ENCODE measurements around the gene KCTD12.

KCTD12 gene

DNA sequence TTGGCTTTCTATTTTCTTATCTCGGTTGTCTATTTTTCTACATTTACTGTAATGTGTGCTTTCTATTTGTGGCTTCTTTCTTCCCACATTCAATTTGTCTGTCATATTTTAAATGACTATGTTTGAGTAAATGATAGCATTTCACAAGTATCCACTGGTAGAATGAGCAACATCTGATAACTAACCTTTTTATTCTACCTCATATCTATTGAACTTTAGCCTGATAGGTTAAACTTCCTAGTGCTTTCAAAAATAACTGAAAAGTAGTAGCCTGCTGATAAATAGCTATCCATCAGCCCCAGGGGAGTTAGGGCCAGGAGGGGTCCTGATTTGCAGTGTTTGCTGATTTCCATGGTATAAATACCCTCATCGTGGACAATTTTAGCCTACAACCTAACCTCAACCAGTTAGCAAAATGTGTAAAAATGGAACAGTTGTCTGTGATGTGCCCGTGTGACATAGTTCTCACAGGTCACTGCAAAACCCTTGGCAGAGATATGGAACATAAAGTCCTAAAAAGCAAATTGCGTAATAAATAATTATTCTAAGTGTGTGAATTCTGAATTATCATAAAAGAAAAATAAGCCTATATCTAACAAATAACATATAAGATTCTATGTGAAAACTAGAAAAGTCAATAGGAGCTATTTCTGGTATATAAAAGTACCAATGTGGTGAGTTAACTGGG is 32.1 kb downstream of the KCTD12 start:
- peaks cover 5% of the 10 kb centered on the region for H3K27me3 Mint-ChIP-seq
- no peak overlapping the region for H3K27ac Mint-ChIP-seq
- no peaks in the 10 kb centered on the region for H3K36me3 Mint-ChIP-seq (ENCODE audit: low read depth)
- H3K4me3 Mint-ChIP-seq = no peak overlapping the region
- H3K4me1 Mint-ChIP-seq (ENCODE audit: low read depth) = peaks cover 4% of the 10 kb centered on the region
- H3K9me3 Mint-ChIP-seq = peaks cover 4% of the 10 kb centered on the region

DNA sequence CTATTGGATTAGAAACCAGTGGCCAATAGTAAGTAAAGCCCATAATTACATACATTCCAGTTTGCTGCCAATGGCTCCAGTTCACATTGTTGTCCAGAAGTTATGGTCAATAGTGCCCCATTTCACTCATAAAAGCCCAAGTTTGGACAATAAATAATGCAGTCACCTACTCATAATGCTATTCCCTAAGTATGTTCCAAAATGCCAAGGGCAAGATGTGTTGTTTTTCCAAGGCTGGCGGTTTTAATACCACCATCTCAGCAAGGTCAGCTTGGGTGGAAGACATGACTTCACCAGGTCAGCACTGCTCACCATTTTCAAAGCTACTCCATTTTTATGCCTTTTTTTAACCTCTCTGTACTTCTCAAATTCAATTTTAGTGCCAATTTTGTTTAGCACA is 32.7 kb downstream of the KCTD12 start:
- peaks cover 4% of the 10 kb centered on the region for H3K9me3 Mint-ChIP-seq
- H3K27me3 Mint-ChIP-seq = peaks cover 5% of the 10 kb centered on the region
- H3K36me3 Mint-ChIP-seq (ENCODE audit: low read depth) = no peaks in the 10 kb centered on the region
- H3K27ac Mint-ChIP-seq = no peak overlapping the region
- H3K4me3 Mint-ChIP-seq = no peak overlapping the region
- peaks cover 4% of the 10 kb centered on the region for H3K4me1 Mint-ChIP-seq (ENCODE audit: low read depth)

DNA sequence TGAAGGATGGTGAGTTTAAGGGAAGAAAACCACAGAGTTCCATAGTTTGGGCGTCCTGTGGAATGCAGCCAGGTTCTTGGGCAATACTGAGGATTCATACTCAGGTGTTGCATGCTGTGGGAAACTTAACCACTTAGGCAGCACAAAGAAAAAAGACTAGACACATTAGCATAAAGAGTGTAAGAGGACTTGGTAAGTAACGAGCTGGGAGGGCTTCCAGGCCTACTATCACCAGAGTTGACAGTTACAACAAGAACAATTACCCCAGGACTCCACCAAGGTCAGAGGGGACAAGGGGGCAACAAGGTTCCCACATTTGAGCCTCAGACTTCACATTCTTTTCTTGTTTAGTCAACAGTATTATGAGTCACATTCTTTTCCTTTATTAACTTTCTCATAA is 33.2 kb downstream of the KCTD12 start:
- no peak overlapping the region for H3K27ac Mint-ChIP-seq
- H3K36me3 Mint-ChIP-seq (ENCODE audit: low read depth) = no peaks in the 10 kb centered on the region
- H3K4me1 Mint-ChIP-seq (ENCODE audit: low read depth) = peaks cover 4% of the 10 kb centered on the region
- peaks cover 5% of the 10 kb centered on the region for H3K27me3 Mint-ChIP-seq
- peaks cover 4% of the 10 kb centered on the region for H3K9me3 Mint-ChIP-seq
- no peak overlapping the region for H3K4me3 Mint-ChIP-seq

DNA sequence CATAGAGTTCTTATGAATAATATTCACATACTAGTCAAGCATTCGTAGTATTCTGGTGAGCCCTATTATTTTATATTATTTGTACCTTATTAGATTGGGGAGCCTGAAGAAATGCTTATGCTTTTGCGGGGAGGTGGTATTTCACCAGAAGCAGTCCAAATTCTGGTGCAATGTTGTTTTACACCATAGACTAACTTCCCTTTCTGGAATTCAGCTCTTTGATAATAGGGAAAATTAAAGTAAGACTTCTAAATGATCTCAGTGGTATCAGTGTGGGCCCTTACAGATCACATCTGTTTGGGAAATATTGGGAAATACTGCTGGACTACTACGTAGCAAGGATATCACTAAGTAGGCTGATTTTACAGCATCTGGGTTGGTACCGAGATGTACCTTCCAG is 34.2 kb downstream of the KCTD12 start:
- H3K36me3 Mint-ChIP-seq (ENCODE audit: low read depth) = no peaks in the 10 kb centered on the region
- H3K4me1 Mint-ChIP-seq (ENCODE audit: low read depth) = peaks cover 4% of the 10 kb centered on the region
- H3K9me3 Mint-ChIP-seq = no peaks in the 10 kb centered on the region
- H3K27me3 Mint-ChIP-seq = no peaks in the 10 kb centered on the region
- H3K27ac Mint-ChIP-seq = no peak overlapping the region
- H3K4me3 Mint-ChIP-seq = no peak overlapping the region

DNA sequence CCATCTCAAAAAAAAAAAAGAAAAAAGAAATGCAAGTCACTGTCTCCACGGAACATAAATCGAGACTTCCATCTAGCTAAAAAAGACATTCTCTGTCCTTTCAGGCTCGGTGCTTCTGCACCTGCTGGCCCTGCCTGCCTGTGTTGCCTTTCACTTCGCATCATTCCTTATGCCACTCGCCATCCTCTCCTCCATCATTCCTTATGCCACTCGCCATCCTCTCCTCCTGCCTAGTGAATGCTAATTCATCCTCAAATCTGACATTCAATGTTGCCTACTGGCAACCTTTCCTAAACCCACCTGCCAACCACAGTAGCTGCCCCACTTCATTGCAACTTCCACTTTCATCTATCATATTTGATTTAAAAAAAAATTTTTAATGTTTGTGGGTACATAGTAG is 36.7 kb downstream of the KCTD12 start:
- Mint-ChIP-seq H3K27me3 (no peaks in the 10 kb centered on the region), H3K36me3 (ENCODE audit: low read depth) (no peaks in the 10 kb centered on the region), H3K4me1 (ENCODE audit: low read depth) (no peaks in the 10 kb centered on the region), H3K9me3 (no peaks in the 10 kb centered on the region), H3K27ac (peak overlapping the region; percentile 75), H3K4me3 (no peak overlapping the region)

DNA sequence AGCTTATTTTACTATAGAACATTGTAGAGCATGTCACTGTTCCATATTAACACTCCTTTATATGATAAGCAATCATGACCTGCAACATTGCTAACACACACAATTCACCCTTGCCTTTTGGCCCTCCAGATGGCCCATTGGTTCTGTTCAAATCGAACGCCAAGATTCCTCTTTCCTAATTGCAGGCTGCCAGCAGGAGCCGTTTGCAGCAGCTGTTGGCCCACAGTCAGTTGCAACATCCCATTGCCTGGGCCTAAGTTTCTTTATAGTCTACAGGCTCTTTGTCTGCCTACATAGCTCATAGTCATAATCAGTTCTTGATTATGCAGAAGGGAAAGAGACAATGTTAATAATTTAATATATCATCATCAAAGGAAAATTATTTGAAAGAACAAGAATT is 37.6 kb downstream of the KCTD12 start:
- Mint-ChIP-seq H3K27me3 (no peaks in the 10 kb centered on the region), H3K36me3 (ENCODE audit: low read depth) (no peaks in the 10 kb centered on the region), H3K4me3 (no peak overlapping the region), H3K27ac (no peak overlapping the region), H3K4me1 (ENCODE audit: low read depth) (no peaks in the 10 kb centered on the region), H3K9me3 (no peaks in the 10 kb centered on the region)

DNA sequence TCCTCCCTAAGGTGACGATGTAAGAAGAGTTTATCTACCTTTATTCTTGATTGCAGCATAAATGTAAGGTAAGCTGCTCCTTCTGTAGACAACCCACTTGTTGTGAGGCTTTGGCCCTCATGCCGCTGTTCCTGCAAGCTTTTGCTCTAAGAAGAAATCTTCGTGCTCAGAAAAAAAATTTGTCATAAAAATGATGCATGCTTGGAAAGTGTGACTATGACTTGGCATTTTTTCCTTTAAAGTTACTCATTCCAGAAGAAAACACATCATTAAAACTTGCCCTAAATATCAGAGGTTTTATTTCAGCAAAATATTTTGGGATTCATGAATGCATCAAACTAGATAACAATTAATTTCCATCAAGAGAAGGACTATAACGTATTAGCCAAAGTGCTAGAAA is 39.8 kb downstream of the KCTD12 start:
- Mint-ChIP-seq H3K27me3 (no peaks in the 10 kb centered on the region), H3K27ac (no peak overlapping the region), H3K4me3 (no peak overlapping the region), H3K4me1 (ENCODE audit: low read depth) (no peaks in the 10 kb centered on the region), H3K9me3 (peaks cover 4% of the 10 kb centered on the region), H3K36me3 (ENCODE audit: low read depth) (no peaks in the 10 kb centered on the region)

DNA sequence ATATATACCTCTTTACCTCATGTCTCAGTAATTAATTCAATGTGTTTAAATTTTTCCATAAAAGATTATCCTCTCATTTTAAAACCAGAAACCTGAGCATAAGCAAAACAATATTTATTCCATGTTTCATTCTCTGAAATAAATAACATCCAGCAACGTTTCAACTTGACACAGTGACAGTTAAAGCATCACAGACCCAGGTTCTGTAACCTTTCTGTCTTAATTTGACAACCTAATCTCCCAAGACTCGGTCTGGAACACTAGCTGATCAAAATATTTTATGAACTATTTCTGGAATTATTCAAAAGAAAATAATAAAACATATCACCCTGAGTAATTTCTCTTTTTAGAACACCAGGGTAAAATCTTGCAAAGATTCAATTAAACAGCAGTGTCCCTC is 40.3 kb downstream of the KCTD12 start:
- Mint-ChIP-seq H3K27ac (no peak overlapping the region), H3K36me3 (ENCODE audit: low read depth) (no peaks in the 10 kb centered on the region), H3K4me1 (ENCODE audit: low read depth) (no peaks in the 10 kb centered on the region), H3K9me3 (peaks cover 4% of the 10 kb centered on the region), H3K4me3 (no peak overlapping the region), H3K27me3 (no peaks in the 10 kb centered on the region)

DNA sequence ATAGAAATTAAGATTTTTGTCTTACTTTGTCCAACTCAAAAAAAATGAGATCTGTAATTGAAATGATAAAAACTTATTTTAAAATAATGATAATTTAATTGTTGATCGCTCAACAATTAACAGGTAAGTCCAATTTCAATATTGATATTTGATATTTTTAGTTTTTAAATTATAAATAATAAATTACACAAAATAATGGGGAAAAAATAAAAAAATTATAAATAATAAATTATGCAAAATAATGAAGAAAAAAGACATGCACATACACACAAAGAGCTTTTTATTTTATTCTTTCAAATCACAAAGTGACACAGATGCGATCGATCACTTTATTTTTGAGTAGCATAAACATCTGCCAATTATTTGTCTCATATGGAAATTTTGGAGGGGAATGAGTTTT is 40.8 kb downstream of the KCTD12 start:
- H3K9me3 Mint-ChIP-seq = peaks cover 4% of the 10 kb centered on the region
- H3K4me1 Mint-ChIP-seq (ENCODE audit: low read depth) = no peaks in the 10 kb centered on the region
- H3K36me3 Mint-ChIP-seq (ENCODE audit: low read depth) = no peaks in the 10 kb centered on the region
- H3K4me3 Mint-ChIP-seq = no peak overlapping the region
- no peaks in the 10 kb centered on the region for H3K27me3 Mint-ChIP-seq
- H3K27ac Mint-ChIP-seq = no peak overlapping the region

DNA sequence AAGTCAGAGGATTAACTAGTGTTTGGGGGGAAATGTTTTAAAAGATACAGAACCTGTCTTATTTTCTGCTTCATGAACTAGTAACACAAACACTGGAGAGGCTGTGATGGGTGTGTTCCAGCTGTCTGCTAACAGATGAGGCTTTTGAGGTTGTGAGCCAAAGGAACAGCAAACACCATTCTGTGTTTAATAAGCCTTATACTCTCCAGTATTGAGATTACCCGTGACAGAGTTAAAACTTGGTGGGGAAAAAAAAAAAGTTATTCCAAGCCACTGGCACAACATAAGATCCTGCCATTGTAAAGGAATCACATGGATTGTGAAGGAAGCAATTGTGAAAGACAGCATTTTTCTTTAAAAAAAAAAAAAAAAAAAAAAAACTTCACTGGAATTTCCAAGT is 48.4 kb downstream of the KCTD12 start:
- H3K36me3 Mint-ChIP-seq (ENCODE audit: low read depth) = no peaks in the 10 kb centered on the region
- no peaks in the 10 kb centered on the region for H3K4me1 Mint-ChIP-seq (ENCODE audit: low read depth)
- peaks cover 11% of the 10 kb centered on the region for H3K27me3 Mint-ChIP-seq
- H3K4me3 Mint-ChIP-seq = no peak overlapping the region
- H3K9me3 Mint-ChIP-seq = peaks cover 4% of the 10 kb centered on the region
- no peak overlapping the region for H3K27ac Mint-ChIP-seq

DNA sequence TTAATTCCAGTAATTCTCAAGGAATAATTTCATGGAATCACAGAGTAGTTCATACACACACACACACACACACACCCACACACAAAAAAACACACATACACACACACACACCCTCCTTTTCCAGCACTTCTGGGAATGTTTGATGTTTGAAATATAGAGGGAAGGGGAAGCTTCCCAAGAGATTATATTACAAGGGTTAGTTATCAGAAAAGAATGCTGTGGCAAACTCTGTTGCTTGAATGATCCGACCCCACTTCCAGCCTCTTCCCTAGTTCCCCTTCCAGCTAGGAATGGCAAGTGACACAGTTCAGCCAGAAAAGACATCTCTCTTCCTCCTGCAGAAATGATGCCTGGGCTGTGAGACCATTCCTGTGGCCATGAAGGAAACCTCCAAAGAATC is 49.9 kb downstream of the KCTD12 start:
- Mint-ChIP-seq H3K27ac (no peak overlapping the region), H3K4me3 (no peak overlapping the region), H3K27me3 (peaks cover 11% of the 10 kb centered on the region), H3K4me1 (ENCODE audit: low read depth) (no peaks in the 10 kb centered on the region), H3K9me3 (no peaks in the 10 kb centered on the region), H3K36me3 (ENCODE audit: low read depth) (no peaks in the 10 kb centered on the region)

DNA sequence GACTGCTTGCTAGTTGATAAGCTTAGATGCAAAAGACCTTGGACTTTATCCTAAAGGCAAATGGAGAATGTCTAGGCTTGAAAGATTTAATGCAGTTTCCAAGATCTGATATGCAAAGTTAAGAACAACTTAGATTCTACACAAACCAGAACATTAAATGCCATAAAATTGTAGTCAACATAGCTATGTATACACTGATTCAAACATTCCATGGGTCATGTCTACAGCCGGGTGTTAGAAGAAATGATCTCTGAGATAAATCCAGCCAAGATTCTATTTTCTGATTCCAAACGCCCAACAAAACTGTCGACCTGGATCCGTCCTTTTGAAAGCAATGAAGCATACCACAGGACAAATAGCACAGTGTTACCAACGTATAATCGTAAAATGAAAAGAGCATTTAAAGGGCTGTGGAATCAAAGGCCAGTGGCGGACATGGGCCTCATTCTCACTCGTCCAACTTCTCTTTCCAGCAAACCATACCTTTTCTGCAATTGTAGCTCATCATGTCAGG is 52.7 kb downstream of the KCTD12 start:
- H3K9me3 Mint-ChIP-seq = no peaks in the 10 kb centered on the region
- no peak overlapping the region for H3K27ac Mint-ChIP-seq
- H3K4me3 Mint-ChIP-seq = no peak overlapping the region
- H3K27me3 Mint-ChIP-seq = peaks cover 5% of the 10 kb centered on the region
- no peaks in the 10 kb centered on the region for H3K4me1 Mint-ChIP-seq (ENCODE audit: low read depth)
- no peaks in the 10 kb centered on the region for H3K36me3 Mint-ChIP-seq (ENCODE audit: low read depth)

DNA sequence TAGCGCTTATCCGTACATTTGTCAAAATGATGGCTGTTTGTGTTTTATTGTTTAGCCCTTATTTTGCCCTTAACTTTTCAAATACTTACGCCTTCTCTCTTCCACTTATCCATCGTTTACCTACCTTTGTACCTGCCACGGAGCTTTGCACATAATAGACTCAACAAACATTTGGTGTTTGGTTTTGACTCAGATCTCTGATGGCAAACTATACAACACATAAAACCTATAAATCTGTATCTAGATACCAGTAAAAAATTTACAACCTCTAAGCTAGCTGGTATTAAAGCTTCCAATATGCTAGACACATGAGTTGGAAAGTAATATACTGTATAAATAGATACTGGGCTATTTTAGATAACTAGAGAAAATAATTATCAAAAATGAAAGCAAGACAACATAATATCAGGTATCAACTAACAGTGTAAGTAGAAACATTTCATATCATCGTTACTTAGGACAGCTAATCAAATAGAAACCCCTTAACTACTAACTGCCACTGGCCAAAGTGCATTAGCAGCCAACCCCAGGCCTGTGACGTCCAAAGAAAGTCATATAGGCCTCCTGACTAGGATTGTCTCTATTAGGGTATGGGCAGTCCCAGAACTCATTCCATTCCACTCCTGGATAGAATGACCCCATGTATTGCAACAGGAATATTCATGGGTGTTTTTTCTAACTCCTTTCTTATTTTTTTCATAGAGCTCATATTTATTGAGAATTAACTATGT is 53.8 kb downstream of the KCTD12 start:
- no peak overlapping the region for H3K27ac Mint-ChIP-seq
- H3K4me1 Mint-ChIP-seq (ENCODE audit: low read depth) = no peaks in the 10 kb centered on the region
- H3K27me3 Mint-ChIP-seq = peaks cover 5% of the 10 kb centered on the region
- H3K36me3 Mint-ChIP-seq (ENCODE audit: low read depth) = no peaks in the 10 kb centered on the region
- no peaks in the 10 kb centered on the region for H3K9me3 Mint-ChIP-seq
- no peak overlapping the region for H3K4me3 Mint-ChIP-seq

DNA sequence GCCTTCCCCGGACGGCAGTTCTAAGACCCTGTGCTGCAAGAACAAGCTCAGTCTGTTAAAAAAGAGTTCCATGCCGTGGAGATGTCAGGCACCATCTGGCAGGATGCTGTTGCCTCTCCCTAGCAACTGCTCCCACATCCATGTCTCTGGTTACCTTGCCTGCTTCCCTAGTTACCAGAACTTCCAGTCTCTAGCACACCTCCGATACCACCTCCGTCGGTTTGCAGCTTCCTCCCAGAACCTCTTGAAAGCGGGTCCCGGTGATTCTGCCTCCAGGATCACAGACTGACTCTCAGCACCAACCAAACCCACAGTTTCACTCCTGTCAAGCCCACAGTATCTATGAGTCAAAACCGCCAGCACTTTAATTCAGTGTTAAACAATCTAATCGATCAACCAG is 55.4 kb downstream of the KCTD12 start:
- Mint-ChIP-seq H3K36me3 (ENCODE audit: low read depth) (no peaks in the 10 kb centered on the region), H3K4me1 (ENCODE audit: low read depth) (no peaks in the 10 kb centered on the region), H3K4me3 (no peak overlapping the region), H3K27me3 (no peaks in the 10 kb centered on the region), H3K9me3 (no peaks in the 10 kb centered on the region), H3K27ac (no peak overlapping the region)
